GM13977 (cell line): ENCODE results near the gene CEP57.

Experiments
- DNase-seq: peaks from one replicate; pipeline ENCODE4 v3.0.0; 2012; ENCODE audit warnings: low spot score
- CTCF ChIP-seq: IDR thresholded peaks from 2 replicates; pipeline ENCODE4 v1.5.1; 2012; ENCODE audit warnings: mild to moderate bottlenecking, control low read depth; ENCODE audit not compliant: insufficient read depth; ENCODE audit errors: extremely low read depth, missing control alignments
- in situ Hi-C: fragments of 300-500 bp; cut with MboI; formaldehyde crosslinking; loops from one replicate; pipeline ENCODE4 v1.12.0; 2022; ENCODE audit warnings: low sequenced_read_pairs, low pct_unique_long_range_greater_than_20kb, mixed read lengths, inconsistent platforms; ENCODE audit not compliant: unreplicated experiment

Gene CEP57

DNA sequence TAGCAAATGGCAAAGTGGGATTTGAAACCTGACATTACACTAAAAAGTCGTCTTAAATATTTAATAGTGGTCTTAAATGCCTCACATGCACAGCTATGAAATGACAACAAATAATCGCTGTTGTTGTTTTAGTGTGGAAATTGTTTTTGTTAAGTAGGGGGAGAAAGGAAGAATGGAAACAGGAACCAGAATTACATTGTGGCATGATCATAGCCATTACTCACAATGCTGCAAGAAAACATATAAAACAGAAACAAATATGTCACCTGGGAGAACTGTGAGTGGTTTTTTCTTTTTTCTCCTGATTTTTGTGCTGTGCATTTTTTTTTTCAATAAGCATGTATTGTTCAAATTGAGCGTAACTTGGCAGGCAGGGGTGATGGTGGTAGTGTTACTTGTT lies 23.6 kb upstream of the CEP57 start:
- DNase-seq: no peak
- TF ChIP-seq CTCF: no peak
- in situ Hi-C loops: loop anchor here (25.0 kb wide), 1 partner anchor 1154 kb away; no protein-coding TSS in a partner anchor

- in situ Hi-C loops: loop anchor here (25.0 kb wide), 1 partner anchor 1155 kb away; no protein-coding TSS in a partner anchor
- no peak for DNase-seq
- no peak for TF ChIP-seq CTCF
These were observed 22.8 kb upstream of the CEP57 start for GRCh38 chr11:95767498-95767897.

DNA sequence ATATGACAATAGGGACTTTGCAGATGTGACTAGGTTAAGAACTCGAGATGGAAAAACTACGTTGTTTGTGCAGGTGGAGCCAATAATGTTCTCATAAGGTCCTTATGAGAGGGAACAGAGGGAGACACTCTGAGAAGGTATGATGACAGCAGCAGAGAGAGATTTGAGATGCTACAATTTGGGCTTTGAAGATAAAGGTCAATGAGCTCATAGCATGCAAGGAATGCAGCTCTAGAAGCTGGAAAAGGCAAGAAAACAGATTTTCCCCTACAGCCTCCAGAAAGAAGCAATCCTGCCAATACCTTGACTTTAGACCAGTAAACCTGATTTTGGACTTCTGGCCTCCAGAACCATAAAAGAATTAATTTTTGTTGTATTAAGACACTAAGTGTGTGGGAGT lies 21.8 kb upstream of the CEP57 start:
- DNase-seq: no peak
- in situ Hi-C loops: loop anchor here (25.0 kb wide), 1 partner anchor 1156 kb away; no protein-coding TSS in a partner anchor
- no peak for TF ChIP-seq CTCF

DNA sequence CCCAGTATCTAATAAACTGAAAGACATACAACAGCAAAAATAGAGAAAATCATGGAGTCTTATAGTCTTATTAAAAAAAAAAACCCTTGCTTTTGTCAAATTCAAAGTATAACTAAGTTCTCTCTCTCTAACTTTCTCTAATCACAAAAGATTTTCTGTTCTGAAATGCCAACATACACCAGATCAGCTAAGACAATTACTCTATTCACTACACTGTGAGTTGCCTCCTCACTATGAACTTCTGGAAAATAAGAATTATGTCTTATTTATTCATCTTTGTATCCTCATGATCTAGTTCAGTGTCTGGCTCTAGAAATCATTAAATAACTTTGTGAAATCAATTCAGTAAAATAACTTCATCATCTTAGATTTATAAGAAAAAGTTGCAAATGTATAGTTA lies 13.4 kb upstream of the CEP57 start:
- in situ Hi-C loops: no loop called here
- TF ChIP-seq CTCF: no peak
- DNase-seq: no peak

DNA sequence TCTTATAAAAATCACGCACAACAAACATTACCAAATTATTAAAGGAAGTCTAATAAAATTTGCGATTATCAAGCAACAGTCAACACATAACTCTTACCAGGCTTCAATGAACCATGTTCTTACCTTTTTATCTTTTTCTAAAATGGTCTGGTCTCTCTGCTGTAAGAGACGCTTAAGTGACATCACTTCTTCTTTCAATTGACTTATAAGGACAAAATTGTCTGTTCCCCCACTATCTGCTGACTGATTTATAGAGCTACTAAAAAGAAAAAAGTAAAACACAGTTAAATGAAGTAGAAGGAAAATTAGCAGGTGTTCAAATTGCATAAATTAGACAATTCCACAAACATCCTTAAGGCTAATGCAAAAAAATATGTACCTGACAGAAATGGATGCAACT lies 11.6 kb upstream of the CEP57 start:
- no peak for TF ChIP-seq CTCF
- no peak for DNase-seq
- in situ Hi-C loops: no loop called here

GRCh38 chr11:95780544-95780943 lies 9.8 kb upstream of the CEP57 start:
- in situ Hi-C loops: no loop called here
- TF ChIP-seq CTCF: no peak
- no peak for DNase-seq

DNA sequence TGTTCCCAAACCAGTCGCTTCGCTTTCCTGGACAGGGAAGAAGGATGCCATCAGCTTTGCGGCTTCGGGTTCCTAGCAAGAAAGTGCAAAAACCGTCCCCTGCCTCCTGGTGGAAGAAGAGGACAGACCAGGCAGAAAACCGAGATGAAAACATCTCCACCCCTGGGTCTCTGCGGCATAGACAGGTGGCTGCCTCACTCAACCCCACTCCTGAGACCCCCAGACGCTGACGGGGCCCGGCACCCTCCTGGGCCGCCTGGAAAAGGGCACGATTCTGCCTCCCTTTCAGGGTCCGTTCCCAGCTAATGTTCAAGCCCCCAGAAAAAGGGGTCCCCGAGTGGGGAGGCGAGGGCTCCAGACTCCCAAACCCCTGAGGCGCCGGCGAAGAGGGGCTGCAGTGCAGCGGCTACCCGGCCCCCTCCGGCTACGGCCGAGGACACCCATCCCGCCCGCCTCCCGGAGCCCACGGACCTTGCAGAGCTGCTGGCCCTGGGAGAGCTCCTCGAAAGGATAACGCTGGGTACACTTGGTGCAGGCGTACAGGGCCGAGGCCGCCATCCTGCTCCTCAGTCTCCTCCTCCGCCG lies 1.3 kb upstream of the CEP57 start:
- DNase-seq: peak; percentile 19
- in situ Hi-C loops: no loop called here

More for the DNA sequence above, 1.3 kb upstream of the CEP57 start:
- no peak for TF ChIP-seq CTCF
